Measurements from ENCODE around the gene CRACDL.
A peak's percentile ranks its signal among the peaks of the same experiment; 100 is the strongest.
"Not testable (repeated sequence)": the region's sequence is repeated elsewhere in the genome, so short reads cannot be mapped to it uniquely, and the experiment has no call there.

Gene CRACDL

GRCh38 chr2:98884658-98885057, 51.4 kb downstream of the CRACDL start:
- no peak for DNase-seq (ENCODE audit: low read depth)

DNA sequence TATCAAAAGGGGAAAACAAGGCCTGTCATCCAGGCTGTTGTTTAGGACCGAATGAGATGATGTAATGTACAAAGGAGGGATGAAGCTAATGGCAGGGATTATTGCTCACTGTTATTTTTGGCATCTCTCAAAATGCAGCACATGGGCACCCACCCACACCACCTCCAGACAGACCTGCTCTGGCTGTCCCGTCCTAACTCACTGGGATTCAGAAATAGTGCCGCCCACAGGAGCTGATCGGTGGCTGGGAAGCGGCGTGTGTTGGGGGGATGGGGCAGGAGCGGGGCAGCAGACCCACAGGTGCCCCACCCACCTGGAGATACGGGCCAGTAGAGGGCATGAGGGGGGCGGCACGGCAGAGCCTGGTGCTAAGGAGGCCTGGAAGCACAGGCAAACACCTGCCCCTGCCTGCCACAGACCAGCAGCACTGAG, 52.2 kb downstream of the CRACDL start:
- no peak for DNase-seq (ENCODE audit: low read depth)

DNA sequence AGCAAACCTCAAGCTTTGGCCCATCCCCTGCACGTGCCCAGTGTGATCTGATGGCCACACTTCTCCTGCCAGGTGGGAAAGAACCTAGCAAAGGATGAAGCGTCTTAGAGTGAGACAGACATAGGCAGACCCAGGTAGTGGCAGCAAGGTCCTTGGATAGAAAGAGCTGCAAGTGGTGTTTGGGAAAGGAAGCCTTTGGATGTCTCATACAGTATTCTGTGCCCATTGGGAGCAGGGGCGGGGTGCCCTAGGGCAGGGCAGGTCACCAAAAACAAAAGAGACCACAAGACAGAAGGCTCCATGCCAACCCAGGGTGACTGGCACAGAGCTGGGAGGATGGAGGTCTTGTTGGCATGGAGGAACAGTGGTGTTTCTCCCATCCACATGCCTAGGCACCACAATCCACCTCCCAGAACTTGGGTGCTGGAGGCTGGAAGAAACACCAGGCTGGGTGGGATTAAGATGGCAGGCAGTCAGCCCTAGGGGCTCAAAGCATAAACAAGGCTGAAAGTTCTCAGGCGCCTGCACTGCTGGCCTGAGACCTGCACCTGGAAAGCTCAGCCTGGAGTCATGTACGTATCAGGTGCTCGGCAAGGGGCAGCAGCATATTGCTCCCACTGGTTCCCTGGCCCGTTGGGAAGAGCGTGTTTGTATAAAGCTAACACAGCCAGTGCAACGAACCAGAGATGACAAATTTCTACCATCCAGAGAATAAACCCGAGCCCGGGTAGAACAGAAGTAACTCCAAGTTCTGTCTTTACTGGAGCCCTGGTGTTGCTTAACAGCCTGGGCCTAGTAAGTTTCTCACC, 52.9 kb downstream of the CRACDL start:
- DNase-seq (ENCODE audit: low read depth) = no peak

- no peak for DNase-seq (ENCODE audit: low read depth)
Measured at GRCh38 chr2:98882368-98882767, 53.7 kb downstream of the CRACDL start.

DNA sequence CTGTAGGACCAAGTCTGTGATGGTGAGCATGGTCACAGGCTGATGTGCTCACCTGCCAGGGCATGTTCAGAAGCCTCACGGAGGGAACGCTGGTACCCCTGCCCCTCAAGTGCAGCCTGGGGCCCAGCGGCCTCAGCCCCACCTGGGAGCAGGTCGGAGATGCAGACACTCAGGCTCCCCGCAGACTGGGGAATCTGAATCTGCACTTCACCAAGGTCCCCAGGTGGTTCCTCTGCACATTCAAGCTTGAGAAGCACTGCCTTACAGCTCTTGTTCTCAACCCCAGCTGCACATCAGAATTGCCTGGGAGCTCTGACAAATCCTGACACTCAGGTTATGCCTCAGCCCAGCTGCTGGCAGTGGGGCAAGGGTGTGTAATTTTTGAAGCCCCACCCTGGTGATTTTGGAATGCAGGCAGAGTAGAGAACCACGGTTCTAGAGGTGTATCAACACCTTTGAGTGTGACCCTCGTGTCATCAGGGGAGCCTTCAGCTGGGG, 54.8 kb downstream of the CRACDL start:
- DNase-seq (ENCODE audit: low read depth) = no peak

GRCh38 chr2:98880266-98881152, 55.5 kb downstream of the CRACDL start:
- DNase-seq (ENCODE audit: low read depth) = no peak

DNA sequence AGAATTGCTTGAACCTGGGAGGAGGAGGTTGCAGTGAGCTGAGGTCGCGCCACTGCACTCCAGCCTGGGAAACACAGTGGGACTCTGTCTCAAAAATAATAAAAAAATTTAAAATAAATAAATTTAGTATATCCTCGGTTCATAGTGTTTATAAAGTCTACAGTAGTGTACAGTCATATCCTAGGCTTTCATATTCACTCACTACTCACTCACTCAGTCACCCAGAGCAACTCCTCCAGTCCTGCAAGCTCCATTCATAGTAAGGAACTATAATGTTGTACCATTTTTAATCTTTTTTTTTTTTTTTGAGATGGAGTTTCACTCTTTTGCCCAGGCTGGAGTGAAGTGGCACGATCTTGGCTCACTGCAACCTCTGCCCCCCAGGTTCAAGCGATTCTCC, 58.4 kb downstream of the CRACDL start:
- DNase-seq (ENCODE audit: low read depth) = not testable (repeated sequence)

- DNase-seq (ENCODE audit: low read depth) = no peak
Measured at GRCh38 chr2:98876741-98877140, 59.3 kb downstream of the CRACDL start.

DNA sequence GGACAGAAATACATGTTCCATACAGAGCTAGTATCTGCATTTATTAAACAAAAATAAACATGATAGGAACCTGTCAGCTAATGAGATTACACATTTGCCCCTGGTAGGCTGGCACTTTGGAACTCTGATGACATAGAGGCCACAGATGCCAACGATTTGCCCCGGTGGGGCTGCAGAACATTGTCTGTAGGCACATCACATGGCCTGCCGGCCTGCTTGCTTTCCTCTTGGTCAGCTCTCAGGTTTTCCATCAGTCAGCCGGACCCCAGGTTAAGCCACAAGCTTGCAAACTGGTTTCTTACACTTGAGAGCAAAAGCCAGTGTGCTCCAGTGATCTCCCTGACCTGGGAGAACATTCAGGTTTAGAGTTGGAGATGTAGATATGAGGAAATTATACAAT, 60.3 kb downstream of the CRACDL start:
- no peak for DNase-seq (ENCODE audit: low read depth)

- no peak for DNase-seq (ENCODE audit: low read depth)
Measured at GRCh38 chr2:98875081-98875728, 60.8 kb downstream of the CRACDL start.

DNA sequence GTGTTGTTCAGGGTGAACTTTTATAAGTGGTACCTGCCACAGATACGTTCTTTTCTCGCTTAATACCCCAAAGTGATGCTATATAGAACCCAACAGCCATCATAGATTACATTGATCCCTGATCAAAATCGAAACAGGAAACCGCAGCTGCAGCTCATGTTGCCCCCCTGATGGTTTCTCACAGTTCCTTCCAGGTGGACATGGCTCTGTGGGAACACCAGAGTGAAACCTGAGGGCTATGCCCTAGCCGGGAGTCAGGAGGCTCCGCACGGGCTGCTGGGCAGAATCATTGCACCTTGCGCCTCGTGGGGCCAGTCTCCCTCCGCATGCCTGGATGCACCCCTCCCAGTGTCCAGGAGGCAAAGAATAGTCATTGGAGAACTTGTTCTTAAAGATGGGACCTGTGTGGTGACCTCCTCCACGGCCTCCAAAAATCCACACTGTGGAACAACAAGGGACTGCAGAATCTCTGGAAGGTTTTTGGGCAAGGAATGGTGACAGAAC, 61.8 kb downstream of the CRACDL start:
- DNase-seq (ENCODE audit: low read depth) = no peak

DNA sequence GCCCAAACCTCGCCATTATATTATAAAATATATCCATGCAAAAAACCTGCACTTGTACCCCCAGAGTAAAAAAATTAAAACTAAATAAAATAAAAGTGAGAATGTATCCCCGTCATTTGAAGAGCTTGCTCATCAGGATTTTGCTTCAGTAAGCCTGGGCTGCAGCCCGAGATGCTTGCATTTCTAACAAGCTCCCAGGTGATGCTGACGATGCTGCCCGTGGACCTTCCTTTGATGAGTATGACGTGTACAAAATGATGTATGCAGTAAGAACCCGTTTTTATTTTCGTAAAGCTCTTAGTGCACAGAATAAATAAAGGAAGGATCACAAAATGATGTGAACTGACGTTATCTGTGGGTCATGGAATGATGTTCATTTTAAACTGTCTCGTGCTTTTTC, 63.5 kb downstream of the CRACDL start:
- DNase-seq (ENCODE audit: low read depth) = no peak

DNA sequence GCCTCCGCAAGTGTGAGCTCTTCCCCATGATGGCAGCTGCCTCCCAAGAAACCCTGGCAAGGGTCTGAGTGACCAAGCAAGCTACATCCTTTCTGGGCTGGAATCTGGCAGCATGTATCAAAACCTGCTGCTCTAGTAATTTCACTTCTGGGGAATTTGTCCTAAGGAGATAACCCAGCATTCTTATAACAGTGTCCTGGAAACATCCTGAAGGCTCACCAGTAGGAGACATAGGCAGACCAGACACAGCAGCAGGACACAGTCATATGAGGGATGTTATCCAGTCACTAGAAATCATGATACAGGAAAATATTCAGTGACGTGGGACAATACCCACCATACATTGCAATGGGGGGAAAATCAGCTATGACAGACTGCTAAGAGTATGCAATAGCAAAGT, 64.5 kb downstream of the CRACDL start:
- no peak for DNase-seq (ENCODE audit: low read depth)

DNA sequence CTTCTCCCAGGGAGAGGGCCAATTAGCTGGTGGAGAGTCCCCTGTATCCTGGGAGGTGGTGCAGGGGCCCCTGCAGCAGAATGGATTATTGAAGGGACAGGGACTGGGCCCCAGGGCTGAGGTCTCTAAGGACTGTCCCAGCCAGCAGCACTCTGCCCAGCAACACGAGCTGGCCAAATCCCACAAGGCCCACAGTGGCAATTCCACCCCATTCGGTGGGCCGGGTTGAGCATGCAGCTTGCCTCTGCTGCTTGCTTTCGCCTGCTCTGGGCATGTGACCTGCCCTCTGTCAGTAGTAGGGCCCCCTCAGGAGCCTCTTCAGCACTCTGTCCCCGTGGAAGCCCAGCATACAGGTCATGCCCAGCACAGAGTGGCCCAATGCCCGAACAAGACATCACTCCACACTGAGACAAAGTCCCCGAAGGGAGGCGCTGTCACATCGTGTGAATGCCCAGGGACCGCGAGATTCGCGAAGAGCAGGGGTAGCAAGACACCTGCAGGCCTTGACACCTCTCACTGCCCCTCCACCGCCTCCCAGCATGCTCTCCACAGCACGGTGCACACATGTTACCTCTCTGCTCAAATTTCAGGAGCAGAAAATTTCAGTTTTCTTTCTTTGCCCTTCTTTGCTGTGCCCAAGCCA, 65.4 kb downstream of the CRACDL start:
- DNase-seq (ENCODE audit: low read depth) = no peak

GRCh38 chr2:98869870-98870269, 66.2 kb downstream of the CRACDL start:
- DNase-seq (ENCODE audit: low read depth) = no peak

GRCh38 chr2:98869272-98869641, 66.8 kb downstream of the CRACDL start:
- DNase-seq (ENCODE audit: low read depth) = no peak

GRCh38 chr2:98868548-98869271, 67.3 kb downstream of the CRACDL start:
- DNase-seq (ENCODE audit: low read depth) = no peak

DNA sequence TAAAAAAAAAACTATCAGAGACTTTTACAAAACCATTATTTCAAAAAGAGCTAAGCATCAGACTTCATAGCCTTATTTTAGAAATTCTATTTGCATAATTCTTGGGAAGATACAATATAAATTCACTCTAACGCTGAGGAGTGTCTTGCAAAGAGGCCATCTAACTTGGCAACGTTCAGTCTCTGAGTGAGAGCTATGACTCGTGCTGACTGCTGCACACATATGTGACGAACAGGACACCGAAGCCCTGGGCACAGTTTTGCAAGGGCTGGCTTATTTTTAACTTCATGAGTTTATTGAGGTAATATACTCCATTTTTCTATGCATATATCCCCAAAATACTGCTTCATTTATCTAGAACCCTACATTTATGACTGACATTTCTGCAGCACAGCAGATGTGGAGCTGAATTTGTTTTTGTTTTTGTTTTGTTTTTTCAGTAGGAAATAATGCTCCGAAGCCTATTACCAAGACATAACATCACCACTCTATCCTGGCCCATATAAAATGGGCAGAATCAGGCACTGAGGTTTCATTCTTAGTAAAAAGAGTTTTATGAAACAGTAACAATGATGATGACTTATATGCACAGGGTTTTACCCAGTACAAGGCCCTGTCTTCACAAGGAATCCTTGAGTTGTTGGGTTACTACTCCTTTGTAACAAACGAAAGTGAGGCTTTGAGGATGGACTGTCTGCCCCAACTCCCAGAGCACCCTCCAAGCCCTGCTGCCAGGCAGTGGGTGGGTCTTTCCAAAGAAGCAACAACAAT, 68.3 kb downstream of the CRACDL start:
- peak; percentile 43 for DNase-seq (ENCODE audit: low read depth)

GRCh38 chr2:98866033-98866432, 70.0 kb downstream of the CRACDL start:
- no peak for DNase-seq (ENCODE audit: low read depth)

- DNase-seq (ENCODE audit: low read depth) = no peak
Measured at GRCh38 chr2:98861601-98862000, 74.4 kb downstream of the CRACDL start.

All from EH (cell line).